HG03060 (cell line): ENCODE data around the gene CLEC4G.
"Not testable (repeated sequence)": the region's sequence is repeated elsewhere in the genome, so short reads cannot be mapped to it uniquely, and the experiment has no call there.

Experiments used
- ATAC-seq: cut with Tn5 transposase; IDR thresholded peaks from one replicate; pipeline ENCODE4 v1.9.1; 2021; ENCODE audit warnings: low read depth, moderate number of reproducible peaks; ENCODE audit not compliant: unreplicated experiment

CLEC4G gene, protein sequence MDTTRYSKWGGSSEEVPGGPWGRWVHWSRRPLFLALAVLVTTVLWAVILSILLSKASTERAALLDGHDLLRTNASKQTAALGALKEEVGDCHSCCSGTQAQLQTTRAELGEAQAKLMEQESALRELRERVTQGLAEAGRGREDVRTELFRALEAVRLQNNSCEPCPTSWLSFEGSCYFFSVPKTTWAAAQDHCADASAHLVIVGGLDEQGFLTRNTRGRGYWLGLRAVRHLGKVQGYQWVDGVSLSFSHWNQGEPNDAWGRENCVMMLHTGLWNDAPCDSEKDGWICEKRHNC

DNA sequence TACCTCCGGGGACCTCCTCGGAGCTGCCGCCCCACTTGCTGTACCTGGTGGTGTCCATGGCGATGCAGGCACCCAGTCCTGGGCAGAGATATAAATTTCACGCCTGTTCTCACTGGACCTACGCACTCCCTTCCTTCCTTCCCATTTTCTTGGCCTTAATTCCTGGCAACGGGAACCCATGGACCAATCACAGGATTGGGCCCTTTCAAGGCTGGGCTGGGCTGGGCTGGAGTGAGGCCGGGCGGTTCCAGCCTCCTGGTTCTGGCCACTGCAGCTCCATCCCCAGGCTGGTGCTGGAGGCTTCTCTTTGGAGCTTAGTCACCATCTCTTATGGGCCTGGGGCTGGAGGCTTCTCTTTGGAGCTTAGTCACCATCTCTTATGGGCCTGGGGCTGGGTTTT, at the start of gene CLEC4G:
TSS of gene CLEC4G (minus strand) at position 66 of the 400 bp plus-strand sequence. CDS start at position 58, 8 bp downstream.
- ATAC-seq = no peak

DNA sequence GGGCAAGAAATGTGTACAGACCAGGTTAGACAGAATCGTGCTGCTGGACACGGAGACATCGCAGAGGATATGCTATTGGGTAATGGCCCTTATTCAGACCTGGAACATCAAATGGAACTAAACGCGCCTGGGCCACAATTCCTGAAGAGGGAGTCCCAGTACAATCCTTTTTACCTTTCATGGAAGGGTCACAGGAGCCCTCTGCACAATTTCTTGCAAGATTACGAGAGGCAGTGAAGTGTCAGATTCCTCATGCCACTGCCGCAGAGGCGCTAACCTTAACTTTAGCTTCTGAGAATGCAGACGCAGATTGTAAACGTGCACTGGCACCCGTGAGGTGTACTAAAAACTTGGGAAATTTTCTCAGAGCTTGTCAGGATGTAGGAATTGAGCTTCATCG, 49.2 kb upstream of the CLEC4G start:
- ATAC-seq = no peak

DNA sequence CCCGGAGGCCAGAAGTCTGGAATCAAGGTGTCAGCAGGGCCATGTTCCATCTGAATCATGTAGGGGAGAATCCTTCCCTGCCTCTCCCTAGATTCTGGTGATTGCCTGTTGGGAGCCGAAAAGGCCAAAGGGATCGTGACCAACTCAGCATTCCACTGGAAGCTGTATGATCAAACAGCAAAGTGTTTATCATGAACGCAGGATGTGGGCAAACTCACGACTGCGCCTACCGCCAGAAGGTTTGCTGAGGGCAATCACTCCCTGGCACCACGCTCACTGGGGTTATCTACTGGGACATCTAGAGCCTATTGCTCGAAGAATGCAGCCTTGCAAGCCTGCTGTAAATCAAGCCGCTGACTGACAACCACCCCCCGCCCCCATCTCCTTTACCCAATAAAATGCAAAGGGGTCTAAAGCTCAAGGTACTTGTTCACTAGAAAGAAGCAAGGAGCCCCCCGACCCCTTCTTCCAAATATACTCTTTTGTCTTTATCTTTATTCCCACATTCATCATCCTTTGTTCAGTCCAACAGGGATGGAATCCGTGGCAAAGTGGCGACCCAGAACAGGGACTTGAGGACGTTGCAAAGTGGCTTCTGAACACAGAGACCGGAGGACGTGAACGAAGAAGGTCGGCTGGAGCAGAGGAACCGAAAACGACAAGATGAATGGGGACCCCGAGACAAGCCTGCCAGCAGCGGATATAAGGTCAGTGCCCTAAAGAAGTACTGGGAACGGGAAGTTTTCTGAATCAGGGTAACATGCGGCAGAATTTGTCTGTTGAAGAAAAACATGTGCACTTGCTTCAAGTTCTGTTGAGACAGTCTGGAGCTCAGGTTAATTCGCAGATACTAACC, 47.9 kb upstream of the CLEC4G start:
- ATAC-seq = no peak

DNA sequence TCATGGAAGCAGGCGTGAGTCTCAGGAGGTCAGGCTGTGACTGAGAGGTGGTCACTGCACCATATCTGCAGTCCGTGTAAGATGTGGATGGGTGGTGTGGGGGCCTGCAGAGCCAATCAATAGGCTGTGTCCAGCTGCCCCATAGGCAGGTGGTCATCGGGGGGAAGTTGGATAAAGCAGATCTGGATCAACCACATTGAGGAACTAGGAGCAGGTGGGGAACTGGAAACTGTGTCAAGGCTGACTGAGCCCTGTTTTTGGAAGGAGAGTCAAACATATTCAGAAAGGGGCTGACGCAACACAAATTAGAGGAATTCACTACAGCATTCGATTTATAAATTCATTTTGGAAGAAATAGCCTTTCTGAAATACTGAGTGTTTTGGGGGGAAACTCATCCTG, 46.2 kb upstream of the CLEC4G start:
- ATAC-seq = no peak

DNA sequence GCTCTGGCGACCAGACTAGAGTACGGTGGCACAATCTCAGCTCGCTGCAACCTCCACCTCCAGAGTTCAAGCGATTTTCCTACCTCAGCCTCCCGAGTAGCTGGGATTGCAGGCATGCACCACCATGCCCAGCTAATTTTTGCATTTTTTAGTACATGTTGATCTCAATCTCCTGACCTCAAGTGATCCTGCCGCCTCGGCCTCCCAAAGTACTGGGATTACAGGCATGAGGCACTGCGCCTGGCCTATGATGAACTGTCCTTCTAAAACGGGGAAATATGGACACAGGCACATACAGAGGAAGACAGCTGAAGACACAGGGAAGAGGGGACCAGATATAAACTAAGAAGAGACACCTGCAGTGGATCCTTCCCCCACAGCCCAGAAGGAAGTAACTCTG, 43.9 kb upstream of the CLEC4G start:
- no peak for ATAC-seq

DNA sequence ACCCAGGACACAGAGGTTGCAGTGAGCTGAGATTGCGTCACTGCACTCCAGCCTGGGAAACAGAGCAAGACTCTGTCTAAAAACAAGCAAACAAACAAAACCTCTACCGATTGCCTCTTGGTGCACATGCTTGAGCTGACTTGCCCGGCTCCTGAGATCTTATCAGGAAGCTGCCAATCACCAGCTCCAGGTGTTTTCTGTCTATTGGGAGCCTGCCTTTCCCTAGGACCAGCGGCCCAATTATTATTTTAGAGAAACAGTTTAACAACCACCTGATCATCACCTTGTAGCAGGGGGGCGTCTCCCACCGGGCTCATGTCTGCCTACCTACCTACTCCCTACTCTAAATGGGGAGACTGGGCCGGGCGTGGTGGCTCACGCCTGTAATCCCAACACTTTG, 41.9 kb upstream of the CLEC4G start:
- no peak for ATAC-seq

DNA sequence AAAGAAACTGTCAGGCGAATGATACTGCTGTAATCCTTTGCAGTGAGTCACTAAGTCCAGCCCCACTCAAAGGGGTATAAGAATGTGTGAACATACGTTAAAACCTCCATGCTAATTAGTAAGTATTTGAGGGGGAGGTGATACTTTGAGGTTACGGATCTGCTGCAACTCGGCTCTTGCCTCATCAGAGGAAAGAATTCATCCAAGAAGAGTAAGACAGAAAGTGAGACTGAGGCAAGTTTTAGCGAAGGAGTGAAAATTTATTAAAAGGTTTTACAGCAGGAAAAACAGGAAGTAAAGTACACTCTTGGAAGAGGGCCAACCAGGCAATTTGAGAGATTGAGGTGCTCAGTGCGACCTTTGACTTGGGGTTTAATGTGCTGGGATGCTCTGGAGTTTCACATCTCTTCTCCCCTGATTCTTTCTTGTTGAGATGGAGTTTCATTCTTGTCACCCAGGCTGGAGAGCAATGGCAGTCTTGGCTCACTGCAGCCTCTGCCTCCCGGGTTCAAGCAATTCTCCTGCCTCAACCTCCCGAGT, 40.9 kb upstream of the CLEC4G start:
- no peak for ATAC-seq

DNA sequence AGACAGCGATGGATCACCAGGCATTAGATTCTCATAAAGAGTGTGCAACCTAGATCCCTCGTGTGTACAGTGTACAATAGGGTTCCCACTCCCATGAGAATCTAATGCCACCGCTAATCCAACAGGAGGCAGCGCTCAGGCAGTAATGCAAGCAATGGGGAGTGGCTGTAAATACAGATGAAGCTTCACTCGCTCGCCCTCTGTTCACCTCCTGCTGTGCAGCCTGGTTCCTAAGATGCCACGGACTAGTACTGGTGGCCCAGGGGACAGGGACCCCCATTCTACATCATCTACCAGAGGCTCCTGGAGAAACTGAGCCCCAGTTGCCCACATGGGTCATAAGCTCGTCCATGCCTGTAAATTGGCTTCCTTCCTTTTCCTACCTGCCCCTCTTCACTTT, 39.2 kb upstream of the CLEC4G start:
- no peak for ATAC-seq

DNA sequence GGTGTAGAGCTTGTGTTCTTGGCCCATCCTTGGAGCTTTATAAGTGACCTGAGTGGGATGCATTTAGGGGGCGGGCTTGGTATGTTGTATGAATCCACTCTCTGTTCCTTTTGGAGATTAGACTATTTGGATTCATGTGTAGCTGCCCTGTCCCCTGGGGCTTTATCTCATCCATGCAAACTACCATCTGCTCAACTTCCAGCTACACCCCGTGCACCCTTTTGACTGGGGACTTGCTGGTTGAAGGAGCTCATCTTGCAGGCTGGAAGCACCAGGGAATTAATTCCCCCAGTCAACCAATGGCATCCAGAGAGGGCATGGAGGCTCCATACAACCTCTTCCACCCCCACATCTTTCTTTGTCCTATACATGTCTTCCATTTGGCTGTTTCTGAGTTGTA, 37.3 kb upstream of the CLEC4G start:
- ATAC-seq = no peak

DNA sequence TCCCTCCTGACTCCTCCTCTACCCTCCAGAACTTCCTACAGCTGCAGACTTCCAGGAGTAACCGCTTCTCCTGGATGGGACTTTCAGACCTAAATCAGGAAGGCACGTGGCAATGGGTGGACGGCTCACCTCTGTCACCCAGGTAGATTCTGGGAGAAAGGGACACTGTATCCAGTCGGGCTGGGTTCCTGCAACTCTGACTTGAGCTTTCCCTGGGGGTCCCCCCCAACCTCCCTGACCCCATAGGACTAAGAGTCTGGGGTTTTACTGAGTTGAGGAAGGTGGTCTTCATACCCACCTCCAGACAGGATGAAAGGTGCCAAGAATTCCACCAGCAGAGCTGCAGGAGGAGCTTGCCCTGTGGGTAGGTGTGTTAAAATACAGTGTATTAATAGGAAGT, 35.6 kb upstream of the CLEC4G start:
- no peak for ATAC-seq

DNA sequence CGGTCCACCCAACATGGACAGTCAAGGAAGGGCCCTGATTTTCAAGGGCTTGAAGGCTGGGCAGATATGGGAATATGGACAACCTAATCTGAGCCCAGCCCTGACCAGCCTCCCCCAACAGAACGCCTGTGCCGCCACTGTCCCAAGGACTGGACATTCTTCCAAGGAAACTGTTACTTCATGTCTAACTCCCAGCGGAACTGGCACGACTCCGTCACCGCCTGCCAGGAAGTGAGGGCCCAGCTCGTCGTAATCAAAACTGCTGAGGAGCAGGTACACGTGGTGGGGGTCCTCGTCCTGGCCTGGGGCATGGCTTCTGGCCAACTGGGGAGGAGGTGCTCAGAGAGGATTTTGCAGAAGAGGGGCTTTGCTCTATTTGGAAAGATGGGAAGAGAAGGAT, 34.6 kb upstream of the CLEC4G start:
- ATAC-seq = no peak

DNA sequence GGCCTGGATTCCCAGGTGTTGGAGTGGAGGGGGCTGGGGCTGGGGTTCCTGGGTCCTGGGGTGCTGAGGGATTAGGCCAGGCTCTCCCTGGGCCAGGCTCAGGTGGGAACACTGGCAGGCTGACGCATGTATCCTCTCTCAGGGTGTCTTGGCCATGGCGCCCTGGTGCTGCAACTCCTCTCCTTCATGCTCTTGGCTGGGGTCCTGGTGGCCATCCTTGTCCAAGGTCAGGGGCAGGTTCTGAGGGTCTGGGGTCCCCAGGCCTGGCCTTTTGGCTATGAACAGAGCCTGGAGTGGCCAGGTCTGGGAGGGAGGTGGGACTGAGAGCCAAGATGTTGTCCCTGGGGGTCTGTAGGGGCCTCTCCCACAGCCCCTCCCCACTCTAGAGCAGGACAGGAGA, 33.1 kb upstream of the CLEC4G start:
- ATAC-seq = not testable (repeated sequence)

DNA sequence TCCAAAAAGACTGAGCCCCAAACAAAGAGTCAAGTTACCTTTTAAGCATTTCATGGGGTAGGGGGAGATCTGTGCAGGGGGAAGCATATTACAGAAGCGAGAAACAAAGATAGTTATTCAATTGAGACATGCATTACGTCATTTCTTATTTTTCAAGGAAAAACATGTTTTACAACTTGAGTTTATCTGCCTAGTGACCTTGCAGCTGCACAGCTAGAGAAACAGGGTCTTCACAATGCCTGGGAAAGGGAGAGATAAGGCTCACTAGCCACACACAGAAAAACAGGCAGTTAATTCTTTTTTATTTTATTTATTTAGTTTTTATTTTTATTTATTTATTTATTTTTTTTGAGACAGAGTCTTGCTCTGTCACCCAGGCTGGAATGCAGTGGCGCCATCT, 32.2 kb upstream of the CLEC4G start:
- not testable (repeated sequence) for ATAC-seq

DNA sequence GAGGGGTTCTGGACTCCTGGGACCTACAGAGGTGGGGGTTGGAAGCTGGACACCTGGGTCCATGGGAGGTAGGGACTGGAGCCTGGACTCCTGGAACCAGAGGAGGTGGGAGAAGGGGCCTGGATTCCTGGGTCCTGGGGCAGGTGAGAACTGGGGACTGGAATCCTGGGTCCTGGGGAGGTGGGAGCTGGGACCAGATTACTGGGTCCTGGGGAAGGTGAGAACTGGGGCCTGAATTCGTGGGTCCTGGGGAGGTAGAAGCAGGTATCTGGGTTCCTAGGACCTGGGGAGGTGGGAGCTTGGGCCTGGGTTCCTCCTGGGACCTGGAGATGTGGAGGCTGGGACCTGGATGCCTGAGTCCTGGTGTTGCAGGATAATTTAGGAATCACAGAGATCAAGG, 31.8 kb upstream of the CLEC4G start:
- ATAC-seq = no peak

DNA sequence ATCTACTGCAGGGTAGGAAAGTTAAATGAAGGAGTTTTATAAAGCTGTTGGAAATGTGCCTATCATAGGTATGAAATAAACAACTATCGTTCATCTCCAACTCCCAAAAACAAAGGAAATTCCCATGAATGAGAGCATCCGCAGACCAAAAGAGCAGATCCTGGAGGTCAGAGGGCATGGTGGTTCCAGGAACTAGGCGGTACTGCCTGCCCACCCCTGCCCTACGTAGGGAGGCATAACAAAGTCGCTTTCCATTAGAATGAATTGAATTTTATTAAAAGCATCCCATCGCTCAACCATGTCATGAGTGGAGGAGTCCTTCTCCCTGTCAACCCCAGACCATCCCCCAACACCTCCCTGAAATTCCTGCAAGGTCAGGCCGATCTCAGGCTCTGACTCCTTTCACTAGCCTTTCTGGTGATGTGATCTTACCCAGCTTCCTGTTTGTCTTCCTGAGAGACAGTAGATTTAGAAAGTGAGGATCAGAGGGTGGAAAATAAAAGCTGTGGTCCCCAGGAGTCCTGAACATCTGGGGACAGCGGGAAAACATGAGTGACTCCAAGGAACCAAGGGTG, 30.9 kb upstream of the CLEC4G start, which contains the start of gene CLEC4M:
TSS of gene CLEC4M (plus strand) at position 525 of the 575 bp plus-strand sequence. CDS start at position 549, 24 bp downstream.
- ATAC-seq = no peak

DNA sequence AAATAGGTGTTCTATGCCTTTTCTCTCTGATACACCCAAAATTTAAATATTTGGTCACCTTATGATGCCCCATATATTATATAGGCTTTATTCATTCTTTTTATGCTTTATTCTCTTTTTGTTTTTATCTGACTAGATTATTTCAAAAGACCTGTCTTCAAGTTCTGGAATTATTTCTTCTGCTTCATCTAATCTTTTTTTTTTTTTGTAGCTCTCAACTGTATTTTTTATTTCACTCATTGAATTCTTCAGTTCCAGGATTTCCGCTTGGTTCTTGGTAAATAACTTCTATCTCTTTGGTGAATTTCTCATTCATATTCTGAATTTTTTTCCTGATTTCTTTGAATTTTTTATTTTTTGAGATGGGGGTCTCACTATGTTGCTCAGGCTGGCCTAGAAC, 27.2 kb upstream of the CLEC4G start:
- ATAC-seq = no peak

DNA sequence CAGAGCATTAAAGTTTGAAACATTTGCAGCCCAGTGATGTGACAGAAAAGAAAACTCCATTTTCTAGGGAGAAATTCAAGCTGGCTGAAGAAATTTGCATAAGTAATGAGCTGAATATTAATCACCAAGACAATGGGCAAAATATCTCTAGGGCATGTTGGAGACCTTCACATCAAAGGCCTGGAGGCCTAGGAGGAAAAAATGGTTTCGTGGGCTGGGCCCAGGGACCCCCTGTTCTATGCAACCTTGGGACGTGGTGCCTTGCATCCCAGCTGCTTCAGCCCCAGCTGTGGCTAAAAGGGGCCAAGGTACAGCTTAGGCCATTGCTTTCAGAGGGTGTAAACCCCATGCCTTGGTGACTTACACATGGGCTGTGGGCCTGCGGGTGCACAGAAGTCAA, 25.4 kb upstream of the CLEC4G start:
- ATAC-seq = no peak

DNA sequence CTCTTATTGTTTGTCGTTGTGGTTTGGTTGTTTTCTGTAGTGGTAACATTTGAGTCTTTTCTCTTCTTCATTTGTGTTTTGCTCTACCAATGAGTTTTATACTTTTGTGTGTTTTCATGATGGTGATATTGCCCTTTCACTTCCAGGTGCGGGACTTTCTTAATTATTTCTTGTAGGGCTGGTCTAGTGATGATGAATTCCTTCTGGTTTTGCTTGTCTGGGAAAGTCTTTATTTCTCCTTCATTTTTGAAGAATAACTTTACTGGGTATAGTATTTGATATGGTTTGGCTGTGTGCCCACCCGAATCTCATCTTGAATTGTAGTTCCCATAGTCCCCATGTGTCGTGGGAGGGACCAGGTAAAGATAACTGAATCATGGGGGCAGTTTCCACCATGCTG, 24.3 kb upstream of the CLEC4G start:
- ATAC-seq = no peak

DNA sequence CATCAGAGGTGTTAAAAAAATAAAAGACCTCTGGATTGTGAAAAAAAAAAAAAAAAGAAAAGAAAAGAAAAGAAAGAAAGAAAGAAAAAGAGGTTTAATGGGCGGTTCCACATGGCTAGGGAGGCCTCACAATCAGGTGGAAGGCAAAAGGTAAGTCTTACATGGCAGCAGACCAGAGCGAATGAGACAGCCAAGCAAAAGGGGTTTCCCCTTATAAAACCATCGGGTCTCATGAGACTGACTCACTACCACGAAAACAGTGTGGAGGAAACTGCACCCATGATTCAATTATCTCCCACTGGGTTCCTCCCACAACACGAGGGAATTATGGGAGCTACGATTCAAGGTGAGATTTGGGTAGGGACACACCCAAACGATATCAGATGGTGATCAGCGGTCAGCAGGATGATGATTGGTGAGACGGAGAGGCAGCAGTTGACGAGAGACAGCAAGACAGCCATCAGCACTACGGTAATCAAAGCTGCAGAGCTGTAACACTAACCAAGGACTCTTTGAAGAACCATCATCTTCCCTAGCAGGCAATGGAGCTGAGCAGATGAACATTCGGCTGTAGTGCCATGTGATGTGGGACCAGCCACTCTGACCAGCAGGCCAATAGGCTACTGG, 19.4 kb upstream of the CLEC4G start:
- ATAC-seq = no peak

DNA sequence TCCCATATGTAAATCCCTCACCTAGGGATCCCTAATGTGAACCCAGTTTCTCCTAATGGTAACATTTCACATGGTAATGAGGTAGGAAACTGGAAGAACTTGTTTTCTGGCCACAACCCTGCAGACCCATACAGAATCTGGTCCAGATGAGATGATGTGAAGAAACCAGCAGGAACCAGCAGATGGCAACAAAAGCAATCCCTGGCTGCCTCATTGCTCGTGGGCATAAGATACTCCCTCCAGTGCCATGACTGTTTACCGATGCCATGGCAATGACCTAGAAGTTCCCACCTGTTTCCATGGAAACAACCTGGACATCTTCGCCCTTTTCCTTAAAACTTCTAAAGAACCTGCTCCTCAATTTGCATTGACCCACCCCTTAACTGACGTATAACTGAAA, 16.8 kb upstream of the CLEC4G start:
- ATAC-seq = no peak

DNA sequence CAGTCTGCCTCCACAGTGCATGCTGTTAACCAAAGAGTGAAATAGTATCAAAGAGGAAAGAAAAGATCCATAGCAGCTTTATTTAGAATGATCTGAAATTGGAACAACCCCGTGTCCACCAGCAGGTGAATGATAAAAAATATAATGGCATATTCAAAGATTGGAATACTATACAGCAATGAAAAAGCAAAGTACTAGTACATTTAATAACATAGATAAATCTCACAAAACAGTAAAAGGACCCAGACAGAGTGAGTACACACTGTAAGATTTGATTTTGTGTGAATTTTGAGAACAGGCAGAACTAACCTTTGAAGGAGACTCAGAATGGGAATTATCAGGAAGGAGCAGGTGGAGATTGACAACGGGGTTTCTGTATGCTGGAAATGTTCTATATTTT, 16.3 kb upstream of the CLEC4G start:
- no peak for ATAC-seq
